GM12801 (cell line): ENCODE measurements around the gene MAPKAP1.

Experiments used
- TF ChIP-seq, protein P1 (sequence below): IDR thresholded peaks from one replicate; pipeline ENCODE4 v1.5.1; 2011; ENCODE audit warnings: control low read depth; ENCODE audit not compliant: insufficient read length; ENCODE audit errors: extremely low read depth

Gene MAPKAP1

GRCh38 chr9:125460346-125460745 lies 246.7 kb downstream of the MAPKAP1 start:
- TF ChIP-seq, protein P1, sequence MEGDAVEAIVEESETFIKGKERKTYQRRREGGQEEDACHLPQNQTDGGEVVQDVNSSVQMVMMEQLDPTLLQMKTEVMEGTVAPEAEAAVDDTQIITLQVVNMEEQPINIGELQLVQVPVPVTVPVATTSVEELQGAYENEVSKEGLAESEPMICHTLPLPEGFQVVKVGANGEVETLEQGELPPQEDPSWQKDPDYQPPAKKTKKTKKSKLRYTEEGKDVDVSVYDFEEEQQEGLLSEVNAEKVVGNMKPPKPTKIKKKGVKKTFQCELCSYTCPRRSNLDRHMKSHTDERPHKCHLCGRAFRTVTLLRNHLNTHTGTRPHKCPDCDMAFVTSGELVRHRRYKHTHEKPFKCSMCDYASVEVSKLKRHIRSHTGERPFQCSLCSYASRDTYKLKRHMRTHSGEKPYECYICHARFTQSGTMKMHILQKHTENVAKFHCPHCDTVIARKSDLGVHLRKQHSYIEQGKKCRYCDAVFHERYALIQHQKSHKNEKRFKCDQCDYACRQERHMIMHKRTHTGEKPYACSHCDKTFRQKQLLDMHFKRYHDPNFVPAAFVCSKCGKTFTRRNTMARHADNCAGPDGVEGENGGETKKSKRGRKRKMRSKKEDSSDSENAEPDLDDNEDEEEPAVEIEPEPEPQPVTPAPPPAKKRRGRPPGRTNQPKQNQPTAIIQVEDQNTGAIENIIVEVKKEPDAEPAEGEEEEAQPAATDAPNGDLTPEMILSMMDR: no peak

DNA sequence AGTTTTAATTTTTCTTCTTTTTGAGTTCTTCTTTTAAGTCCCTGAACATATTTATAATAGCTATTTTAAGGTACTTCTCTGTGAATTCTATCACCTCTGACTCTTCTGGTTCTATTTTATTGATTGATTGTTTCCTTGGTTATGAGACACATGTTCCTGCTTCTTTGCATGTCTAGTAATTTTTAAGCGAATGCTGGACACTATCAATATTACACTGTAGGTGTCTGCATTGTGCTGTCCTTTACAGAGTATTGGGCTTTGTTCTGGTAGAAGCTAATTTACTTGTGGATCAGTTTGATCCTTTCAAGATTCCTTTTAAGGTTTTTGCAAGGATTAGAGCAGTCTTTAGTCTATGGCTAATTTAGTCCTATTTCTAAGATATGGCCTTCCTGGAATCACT lies 249.7 kb downstream of the MAPKAP1 start:
- TF ChIP-seq, protein P1: no peak

DNA sequence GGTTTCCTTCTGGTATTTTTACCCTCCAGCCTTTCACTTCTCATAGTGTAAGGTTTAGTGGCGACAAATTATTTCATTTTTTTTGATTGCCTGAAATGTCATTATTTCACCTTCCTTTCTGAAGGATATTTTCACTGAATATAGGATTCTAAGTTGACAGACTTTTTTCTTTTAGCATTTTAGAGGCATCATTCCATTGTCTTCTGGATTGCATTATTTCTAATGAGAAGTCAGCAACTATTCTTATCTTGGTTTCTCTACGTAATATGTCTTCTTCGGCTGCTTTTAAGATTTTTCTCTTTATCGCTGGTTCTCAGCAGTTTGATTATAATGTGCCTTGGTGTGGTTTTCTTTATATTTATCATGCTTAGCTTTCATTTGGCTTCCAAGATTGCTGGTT lies 251.1 kb downstream of the MAPKAP1 start:
- TF ChIP-seq, protein P1: no peak

DNA sequence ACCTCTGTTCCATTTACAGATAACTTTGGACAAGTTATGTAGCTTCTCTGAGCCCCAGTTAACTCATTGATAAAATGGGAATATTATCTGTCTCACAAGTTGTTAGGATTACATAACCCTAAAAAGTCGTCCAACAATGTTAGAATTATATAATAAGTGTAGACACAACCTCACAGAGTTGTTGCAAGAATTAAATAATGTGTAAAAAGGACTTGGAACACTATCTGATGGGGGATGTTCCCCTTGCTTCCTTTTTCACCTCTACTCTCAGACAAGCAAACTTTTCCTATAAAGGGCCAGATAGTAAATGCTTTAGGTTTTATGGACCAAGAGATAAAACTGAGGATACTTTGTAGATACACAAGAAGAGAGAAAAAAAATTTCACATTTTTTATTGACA lies 251.9 kb downstream of the MAPKAP1 start:
- TF ChIP-seq, protein P1: no peak

DNA sequence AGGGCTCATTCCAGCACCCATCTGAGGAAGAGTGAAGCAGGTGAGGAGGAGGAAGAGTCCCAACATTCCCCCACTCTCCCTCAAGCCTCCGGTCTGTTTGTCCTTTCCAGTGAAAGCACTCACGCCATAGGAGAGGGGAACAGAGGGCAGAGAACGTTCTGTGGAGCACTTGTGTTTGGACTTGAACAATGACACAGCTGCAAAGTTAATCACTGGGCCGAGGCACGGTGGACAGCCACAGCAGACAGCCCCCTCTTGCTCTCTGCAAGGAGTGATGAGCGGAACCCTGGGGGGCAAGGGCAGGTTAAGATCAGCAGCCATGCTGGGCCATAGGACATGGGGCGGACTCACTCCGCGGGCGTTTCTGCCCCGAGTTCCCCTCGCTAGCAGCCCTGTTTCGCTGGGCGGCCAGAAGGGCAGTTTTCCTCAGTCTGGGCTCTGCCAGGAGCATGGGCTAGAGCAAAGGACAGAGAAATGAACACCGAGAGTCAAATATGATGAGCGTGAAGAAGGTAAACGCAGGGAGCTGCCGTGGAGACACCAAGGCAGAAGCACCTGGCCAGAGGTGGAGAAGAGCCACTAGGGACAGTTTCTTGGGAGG lies 259.7 kb downstream of the MAPKAP1 start:
- TF ChIP-seq, protein P1: no peak

DNA sequence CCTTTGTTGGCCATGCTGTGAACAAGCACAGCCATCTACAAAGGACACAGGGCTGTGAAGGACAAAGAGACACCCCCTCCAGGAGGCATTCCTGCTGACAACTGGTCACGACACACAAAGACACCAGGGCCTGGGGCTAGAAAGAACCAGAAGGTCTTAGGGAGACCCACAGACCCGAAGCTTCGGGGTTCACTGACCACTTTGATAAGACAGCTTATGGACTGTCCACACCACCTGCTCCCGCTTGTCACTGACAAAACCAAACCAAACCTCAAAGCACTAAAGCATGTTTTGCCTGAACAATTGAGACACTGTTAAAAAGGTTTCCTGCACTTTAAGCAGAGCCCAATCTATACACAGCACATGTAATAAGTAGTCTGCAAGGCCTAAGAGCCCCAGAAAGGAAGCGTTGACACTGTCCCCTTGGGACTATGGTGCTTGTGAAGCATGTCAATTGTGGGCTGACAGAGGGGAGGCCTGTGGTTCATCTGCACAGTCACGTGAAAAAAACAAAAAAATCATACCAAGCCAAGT lies 260.4 kb downstream of the MAPKAP1 start:
- TF ChIP-seq, protein P1: no peak

DNA sequence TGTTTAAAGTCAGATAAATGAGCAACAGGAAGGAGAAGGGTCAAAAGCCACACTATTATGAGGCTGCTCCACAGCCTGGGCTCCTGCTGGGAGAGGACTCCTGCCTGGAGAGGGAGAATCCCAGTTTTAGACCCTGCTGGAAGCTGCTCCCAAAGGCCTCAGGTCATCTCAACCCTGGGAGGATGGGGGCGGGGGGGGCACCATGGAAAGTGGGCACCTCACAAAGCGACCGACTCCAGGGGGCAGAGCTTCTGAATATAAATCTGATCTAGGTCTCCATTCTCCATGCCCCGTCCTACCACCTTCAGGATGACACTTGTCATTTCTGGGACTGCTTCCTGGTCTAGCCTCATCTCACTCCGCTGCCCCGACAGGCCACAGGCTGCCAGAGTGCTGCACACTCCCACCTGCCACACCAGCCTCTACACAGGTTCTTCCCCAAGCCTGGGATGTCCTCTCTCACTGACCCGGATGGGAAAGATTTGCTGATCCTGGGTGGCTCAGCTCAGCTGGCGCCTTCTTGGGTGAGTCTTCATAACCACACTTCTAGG lies 262.0 kb downstream of the MAPKAP1 start:
- TF ChIP-seq, protein P1: no peak

GRCh38 chr9:125444166-125444565 lies 262.8 kb downstream of the MAPKAP1 start:
- TF ChIP-seq, protein P1: no peak
